Fibroblast of mammary gland (primary cell): ENCODE data around the gene GRIA4.

Experiments used
- DNase-seq: peaks from one replicate; pipeline ENCODE4 v3.0.0-alpha.2; 2010; ENCODE audit warnings: low read depth
- H3K4me3 ChIP-seq: 2 replicates; pipeline ENCODE4 v1.5.1; 2011; ENCODE audit warnings: low read depth, mild to moderate bottlenecking, low read length, moderate library complexity; ENCODE audit not compliant: control insufficient read depth
- TF ChIP-seq, protein P1 (sequence below): conservative IDR thresholded peaks from 2 replicates; pipeline ENCODE4 v1.5.1; 2011; ENCODE audit warnings: low read depth, low read length, inconsistent platforms; ENCODE audit not compliant: control insufficient read depth, insufficient read depth

Gene GRIA4

GRCh38 chr11:105923252-105923651, 313.4 kb downstream of the GRIA4 start:
- TF ChIP-seq, protein P1, sequence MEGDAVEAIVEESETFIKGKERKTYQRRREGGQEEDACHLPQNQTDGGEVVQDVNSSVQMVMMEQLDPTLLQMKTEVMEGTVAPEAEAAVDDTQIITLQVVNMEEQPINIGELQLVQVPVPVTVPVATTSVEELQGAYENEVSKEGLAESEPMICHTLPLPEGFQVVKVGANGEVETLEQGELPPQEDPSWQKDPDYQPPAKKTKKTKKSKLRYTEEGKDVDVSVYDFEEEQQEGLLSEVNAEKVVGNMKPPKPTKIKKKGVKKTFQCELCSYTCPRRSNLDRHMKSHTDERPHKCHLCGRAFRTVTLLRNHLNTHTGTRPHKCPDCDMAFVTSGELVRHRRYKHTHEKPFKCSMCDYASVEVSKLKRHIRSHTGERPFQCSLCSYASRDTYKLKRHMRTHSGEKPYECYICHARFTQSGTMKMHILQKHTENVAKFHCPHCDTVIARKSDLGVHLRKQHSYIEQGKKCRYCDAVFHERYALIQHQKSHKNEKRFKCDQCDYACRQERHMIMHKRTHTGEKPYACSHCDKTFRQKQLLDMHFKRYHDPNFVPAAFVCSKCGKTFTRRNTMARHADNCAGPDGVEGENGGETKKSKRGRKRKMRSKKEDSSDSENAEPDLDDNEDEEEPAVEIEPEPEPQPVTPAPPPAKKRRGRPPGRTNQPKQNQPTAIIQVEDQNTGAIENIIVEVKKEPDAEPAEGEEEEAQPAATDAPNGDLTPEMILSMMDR: no peak
- H3K4me3 ChIP-seq: no peak overlapping the region
- DNase-seq: no peak

GRCh38 chr11:105923807-105924206, 313.9 kb downstream of the GRIA4 start:
- H3K4me3 ChIP-seq: no peak overlapping the region
- DNase-seq: peak; percentile 66
- TF ChIP-seq, protein P1: no peak

- TF ChIP-seq, protein P1: no peak
- no peak overlapping the region for H3K4me3 ChIP-seq
- DNase-seq: no peak
Observed at GRCh38 chr11:105929084-105929955, 319.4 kb downstream of the GRIA4 start.

DNA sequence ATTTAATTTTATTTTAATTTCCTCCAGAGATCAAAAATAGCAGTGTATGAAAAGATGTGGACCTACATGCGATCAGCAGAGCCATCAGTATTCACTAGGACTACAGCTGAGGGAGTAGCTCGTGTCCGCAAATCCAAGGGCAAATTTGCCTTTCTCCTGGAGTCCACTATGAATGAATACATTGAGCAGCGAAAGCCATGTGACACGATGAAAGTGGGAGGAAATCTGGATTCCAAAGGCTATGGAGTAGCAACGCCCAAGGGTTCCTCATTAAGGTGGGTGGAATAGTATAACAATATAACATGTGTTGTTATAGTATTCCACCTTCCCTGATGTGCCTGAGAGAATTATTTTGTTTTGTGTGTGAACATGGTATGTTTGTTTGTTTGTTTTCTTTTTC, 323.8 kb downstream of the GRIA4 start:
- TF ChIP-seq, protein P1: no peak
- DNase-seq: no peak
- no peak overlapping the region for H3K4me3 ChIP-seq

GRCh38 chr11:105935791-105936190, 325.9 kb downstream of the GRIA4 start:
- no peak overlapping the region for H3K4me3 ChIP-seq
- TF ChIP-seq, protein P1: no peak
- peak; percentile 16 for DNase-seq

DNA sequence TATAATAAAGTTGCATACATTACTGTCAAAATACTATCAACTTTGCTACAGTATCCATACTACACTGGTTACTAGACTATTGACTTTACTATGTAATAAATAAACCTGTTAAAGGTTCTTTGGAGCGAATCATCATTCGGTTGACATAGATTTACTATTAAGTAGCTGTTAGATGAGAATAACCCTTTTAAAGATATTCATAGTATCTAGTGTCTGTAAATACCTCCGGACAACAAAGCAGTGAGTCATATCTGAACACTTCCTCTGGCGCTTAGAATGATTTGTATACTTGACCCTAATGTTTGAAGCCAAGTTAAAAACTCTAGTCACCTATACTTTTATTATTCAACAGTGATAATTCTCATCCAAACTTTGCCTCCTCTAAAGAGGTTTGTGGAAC, 327.5 kb downstream of the GRIA4 start:
- H3K4me3 ChIP-seq: no peak overlapping the region
- DNase-seq: peak; percentile 30
- TF ChIP-seq, protein P1: no peak
